WERI-Rb-1 (cell line): ENCODE results near the gene NPEPL1.

Experiments used
- DNase-seq: peaks from one replicate; pipeline ENCODE4 v3.0.0-alpha.2; 2020
- H3K27ac ChIP-seq: fragments of 250-450 bp; sonication (Bioruptor Pico); 2 replicates; pipeline ENCODE4 v1.5.1; 2020; ENCODE audit warnings: mild to moderate bottlenecking, moderate library complexity
- H3K27me3 ChIP-seq: fragments of 250-450 bp; sonication (Bioruptor Pico); 2 replicates; pipeline ENCODE4 v1.5.1; 2021; ENCODE audit warnings: mild to moderate bottlenecking, low read depth, moderate library complexity; ENCODE audit not compliant: insufficient read depth, severe bottlenecking
- H3K36me3 ChIP-seq: fragments of 250-450 bp; sonication (Bioruptor Pico); 2 replicates; pipeline ENCODE4 v1.5.1; 2020; ENCODE audit warnings: mild to moderate bottlenecking, moderate library complexity
- H3K4me3 ChIP-seq: 2 replicates; pipeline ENCODE4 v1.5.1; 2011; ENCODE audit warnings: low read depth, mild to moderate bottlenecking, control low read depth, low read length
- H3K9me3 ChIP-seq: fragments of 250-450 bp; sonication (Bioruptor Pico); 2 replicates; pipeline ENCODE4 v1.5.1; 2021; ENCODE audit warnings: mild to moderate bottlenecking, moderate library complexity; ENCODE audit not compliant: severe bottlenecking
- CTCF ChIP-seq: IDR thresholded peaks from 2 replicates; pipeline ENCODE4 v1.5.1; 2011; ENCODE audit warnings: low read depth, mild to moderate bottlenecking, control low read depth, inconsistent platforms, low read length

The NPEPL1 gene

GRCh38 chr20:58762120-58762519 lies 69.5 kb downstream of the NPEPL1 start:
- no peak for TF ChIP-seq CTCF
- Histone ChIP-seq H3K9me3 (peaks cover 11% of the 10 kb centered on the region), H3K36me3 (no peaks in the 10 kb centered on the region), H3K4me3 (no peak overlapping the region), H3K27ac (no peak overlapping the region), H3K27me3 (peaks cover 88% of the 10 kb centered on the region)
- no peak for DNase-seq

- TF ChIP-seq CTCF = no peak
- H3K27me3 ChIP-seq = peaks cover 95% of the 10 kb centered on the region
- H3K27ac ChIP-seq = no peak overlapping the region
- no peaks in the 10 kb centered on the region for H3K36me3 ChIP-seq
- DNase-seq = no peak
- no peak overlapping the region for H3K4me3 ChIP-seq
- H3K9me3 ChIP-seq = peaks cover 11% of the 10 kb centered on the region
These were observed 70.5 kb downstream of the NPEPL1 start for GRCh38 chr20:58763076-58763475.
